Activated CD8-positive, alpha-beta T cell treated with anti-CD3 and anti-CD28 coated beads, Interleukin-2, amount 10 ng/mL, durations not matched to agents 7 days and 5 days (primary cell): ENCODE results near the gene FAM78B. TPM values are rescaled to one million over a fixed set of nuclear protein-coding genes. Genes with fewer than 3 reads are reported as not detected.

ENCODE experiments used
- ATAC-seq: fragments of 150-1000 bp; cut with Tn5 transposase; one replicate; pipeline ENCODE4 v1.10.0; 2021; ENCODE audit warnings: moderate library complexity
- CTCF ChIA-PET: fragments of 350-600 bp; sonication (Branson Sonifier 250); formaldehyde crosslinking; loops from one replicate; lab custom pipeline; 2021; ENCODE audit warnings: antibody characterized with exemption; lab: Charles Lee
- POLR2A ChIA-PET: fragments of 350-600 bp; sonication (Branson Sonifier 250); formaldehyde crosslinking; loops from one replicate; lab custom pipeline; 2021; ENCODE audit warnings: antibody characterized with exemption; lab: Charles Lee
- DNase-seq: peaks from one replicate; pipeline ENCODE4 v3.0.0-alpha.2; 2020
- H3K27ac Mint-ChIP-seq: one replicate; pipeline ENCODE4 v1.8.0; 2021; ENCODE audit warnings: mild to moderate bottlenecking, mixed read lengths
- H3K27me3 Mint-ChIP-seq: one replicate; pipeline ENCODE4 v1.8.0; 2021; ENCODE audit warnings: low read depth, mixed read lengths
- H3K36me3 Mint-ChIP-seq: one replicate; pipeline ENCODE4 v1.8.0; 2021; ENCODE audit warnings: low read depth, mixed read lengths
- H3K4me1 Mint-ChIP-seq: one replicate; pipeline ENCODE4 v1.8.0; 2021; ENCODE audit warnings: low read depth, mixed read lengths
- H3K4me3 Mint-ChIP-seq: one replicate; pipeline ENCODE4 v1.8.0; 2021; ENCODE audit warnings: mild to moderate bottlenecking, mixed read lengths
- H3K9me3 Mint-ChIP-seq: one replicate; pipeline ENCODE4 v1.8.0; 2022; ENCODE audit warnings: mixed read lengths; ENCODE audit not compliant: insufficient read depth
- total RNA-seq, 2 experiments: library from RNA; stranded (reverse); gene quantifications; one replicate each; pipeline ENCODE4 v1.2.3, GENCODE V29; 2021

The FAM78B gene
- total RNA-seq, 2 experiments from 2014 or later: 0.16 to 0.18 TPM

GRCh38 chr1:166057650-166058049, 109.2 kb downstream of the FAM78B start:
- Mint-ChIP-seq H3K36me3 (no peaks in the 10 kb centered on the region), H3K4me1 (no peaks in the 10 kb centered on the region), H3K27me3 (peaks cover 1% of the 10 kb centered on the region), H3K9me3 (no peaks in the 10 kb centered on the region), H3K27ac (no peak overlapping the region), H3K4me3 (no peak overlapping the region)
- DNase-seq (no peak), ATAC-seq (no peak)
- POLR2A ChIA-PET: no interaction called here
- CTCF ChIA-PET: no interaction called here

GRCh38 chr1:166053395-166053794, 113.4 kb downstream of the FAM78B start:
- Mint-ChIP-seq H3K4me3 (no peak overlapping the region), H3K4me1 (no peaks in the 10 kb centered on the region), H3K27ac (no peak overlapping the region), H3K27me3 (peaks cover 4% of the 10 kb centered on the region), H3K36me3 (no peaks in the 10 kb centered on the region), H3K9me3 (no peaks in the 10 kb centered on the region)
- CTCF ChIA-PET: no interaction called here
- POLR2A ChIA-PET: no interaction called here
- DNase-seq (no peak), ATAC-seq (no peak)

GRCh38 chr1:166040202-166040997, 126.4 kb downstream of the FAM78B start:
- peaks cover 5% of the 10 kb centered on the region for H3K27me3 Mint-ChIP-seq
- CTCF ChIA-PET: no interaction called here

GRCh38 chr1:166039436-166040201, 127.2 kb downstream of the FAM78B start:
- peaks cover 5% of the 10 kb centered on the region for H3K27me3 Mint-ChIP-seq
- ChIA-PET CTCF (no interaction called here), POLR2A (no interaction called here)
- no peaks in the 10 kb centered on the region for H3K36me3 Mint-ChIP-seq
- ATAC-seq: no peak
- no peak overlapping the region for H3K27ac Mint-ChIP-seq
- no peaks in the 10 kb centered on the region for H3K4me1 Mint-ChIP-seq
- no peak overlapping the region for H3K4me3 Mint-ChIP-seq
- H3K9me3 Mint-ChIP-seq: no peaks in the 10 kb centered on the region
- no peak for DNase-seq

More at GRCh38 chr1:166040202-166040997, 126.4 kb downstream of the FAM78B start:
- Mint-ChIP-seq H3K27ac (no peak overlapping the region), H3K4me3 (no peak overlapping the region), H3K4me1 (no peaks in the 10 kb centered on the region), H3K9me3 (no peaks in the 10 kb centered on the region), H3K36me3 (no peaks in the 10 kb centered on the region)
- POLR2A ChIA-PET: no interaction called here
- no peak for ATAC-seq
- no peak for DNase-seq

- POLR2A ChIA-PET: no interaction called here
- DNase-seq (no peak), ATAC-seq (no peak)
- H3K27me3 Mint-ChIP-seq: peaks cover 2% of the 10 kb centered on the region
- CTCF ChIA-PET: no interaction called here
- no peak overlapping the region for H3K4me3 Mint-ChIP-seq
- H3K4me1 Mint-ChIP-seq: no peaks in the 10 kb centered on the region
- no peak overlapping the region for H3K27ac Mint-ChIP-seq
- no peaks in the 10 kb centered on the region for H3K9me3 Mint-ChIP-seq
- H3K36me3 Mint-ChIP-seq: no peaks in the 10 kb centered on the region
These were observed 130.7 kb downstream of the FAM78B start for GRCh38 chr1:166036092-166036491.

- POLR2A ChIA-PET: no interaction called here
- no peaks in the 10 kb centered on the region for H3K9me3 Mint-ChIP-seq
- no peaks in the 10 kb centered on the region for H3K36me3 Mint-ChIP-seq
- DNase-seq: no peak
- no peak overlapping the region for H3K27ac Mint-ChIP-seq
- H3K27me3 Mint-ChIP-seq: peaks cover 6% of the 10 kb centered on the region
- no peaks in the 10 kb centered on the region for H3K4me1 Mint-ChIP-seq
- no peak overlapping the region for H3K4me3 Mint-ChIP-seq
- CTCF ChIA-PET: no interaction called here
- no peak for ATAC-seq
These were observed 134.0 kb downstream of the FAM78B start for GRCh38 chr1:166032572-166033371.

- CTCF ChIA-PET: no interaction called here
These were observed 134.7 kb downstream of the FAM78B start for GRCh38 chr1:166031932-166032571.

GRCh38 chr1:166029196-166029945, 137.4 kb downstream of the FAM78B start:
- no peak for ATAC-seq
- H3K9me3 Mint-ChIP-seq: no peaks in the 10 kb centered on the region
- POLR2A ChIA-PET: no interaction called here
- no peak overlapping the region for H3K27ac Mint-ChIP-seq
- H3K27me3 Mint-ChIP-seq: peaks cover 9% of the 10 kb centered on the region
- DNase-seq: no peak
- no peak overlapping the region for H3K4me3 Mint-ChIP-seq
- CTCF ChIA-PET: no interaction called here
- H3K36me3 Mint-ChIP-seq: no peaks in the 10 kb centered on the region
- no peaks in the 10 kb centered on the region for H3K4me1 Mint-ChIP-seq

More at GRCh38 chr1:166031932-166032571, 134.7 kb downstream of the FAM78B start:
- H3K9me3 Mint-ChIP-seq: no peaks in the 10 kb centered on the region
- no peak overlapping the region for H3K27ac Mint-ChIP-seq
- no peaks in the 10 kb centered on the region for H3K36me3 Mint-ChIP-seq
- POLR2A ChIA-PET: no interaction called here
- H3K4me3 Mint-ChIP-seq: no peak overlapping the region
- H3K4me1 Mint-ChIP-seq: no peaks in the 10 kb centered on the region
- no peak for ATAC-seq
- H3K27me3 Mint-ChIP-seq: peaks cover 6% of the 10 kb centered on the region
- DNase-seq: no peak

- peaks cover 17% of the 10 kb centered on the region for H3K27me3 Mint-ChIP-seq
- no peaks in the 10 kb centered on the region for H3K36me3 Mint-ChIP-seq
- no peaks in the 10 kb centered on the region for H3K4me1 Mint-ChIP-seq
- H3K9me3 Mint-ChIP-seq: no peaks in the 10 kb centered on the region
- ATAC-seq: no peak
- ChIA-PET CTCF (no interaction called here), POLR2A (no interaction called here)
- no peak for DNase-seq
- no peak overlapping the region for H3K27ac Mint-ChIP-seq
- no peak overlapping the region for H3K4me3 Mint-ChIP-seq
These were observed 140.2 kb downstream of the FAM78B start for GRCh38 chr1:166026555-166026954.

- Mint-ChIP-seq H3K36me3 (no peaks in the 10 kb centered on the region), H3K4me1 (no peaks in the 10 kb centered on the region), H3K27me3 (peaks cover 15% of the 10 kb centered on the region), H3K4me3 (no peak overlapping the region), H3K9me3 (no peaks in the 10 kb centered on the region), H3K27ac (no peak overlapping the region)
- POLR2A ChIA-PET: no interaction called here
- no peak for DNase-seq
- ATAC-seq: no peak
- CTCF ChIA-PET: no interaction called here
These were observed 140.7 kb downstream of the FAM78B start for GRCh38 chr1:166026143-166026542.

GRCh38 chr1:166020210-166020609, 146.6 kb downstream of the FAM78B start:
- DNase-seq (no peak), ATAC-seq (no peak)
- no peaks in the 10 kb centered on the region for H3K4me1 Mint-ChIP-seq
- no peak overlapping the region for H3K4me3 Mint-ChIP-seq
- H3K27ac Mint-ChIP-seq: no peak overlapping the region
- peaks cover 15% of the 10 kb centered on the region for H3K27me3 Mint-ChIP-seq
- no peaks in the 10 kb centered on the region for H3K9me3 Mint-ChIP-seq
- ChIA-PET CTCF (no interaction called here), POLR2A (no interaction called here)
- no peaks in the 10 kb centered on the region for H3K36me3 Mint-ChIP-seq
